Astrocyte (in vitro differentiated cells and primary cell): ENCODE data around the gene BUB3. TPM values are rescaled to one million over a fixed set of nuclear protein-coding genes. Genes with fewer than 3 reads are reported as not detected.

Source experiments
- DNase-seq: peaks from one replicate; pipeline ENCODE4 v3.0.0-alpha.2; 2010; ENCODE audit warnings: low read depth
- FAIRE-seq: peaks from 2 replicates; lab custom pipeline; 2011; peaks lifted over from hg19 to GRCh38; lab: Jason Lieb, UNC
- H2AFZ ChIP-seq: 2 replicates; pipeline ENCODE4 v1.6.0; 2012; ENCODE audit warnings: low read depth, low read length, inconsistent platforms
- H3K27ac ChIP-seq: 2 replicates; pipeline ENCODE4 v1.5.1; 2011; ENCODE audit warnings: low read depth, low read length, inconsistent platforms
- H3K27me3 ChIP-seq: 2 replicates; pipeline ENCODE4 v1.6.0; 2011; ENCODE audit warnings: low read length, inconsistent platforms; ENCODE audit not compliant: insufficient read depth
- H3K36me3 ChIP-seq: 2 replicates; pipeline ENCODE4 v1.5.1; 2011; ENCODE audit warnings: low read length, inconsistent platforms; ENCODE audit not compliant: insufficient read depth
- H3K4me1 ChIP-seq: 2 replicates; pipeline ENCODE4 v1.5.1; 2011; ENCODE audit warnings: low read length, inconsistent platforms; ENCODE audit not compliant: insufficient read depth
- H3K4me2 ChIP-seq: 2 replicates; pipeline ENCODE4 v1.6.0; 2012; ENCODE audit warnings: low read length, inconsistent platforms
- H3K4me3 ChIP-seq: 2 replicates; pipeline ENCODE4 v1.5.1; 2011; ENCODE audit warnings: low read depth, mild to moderate bottlenecking, low read length, inconsistent platforms; ENCODE audit not compliant: insufficient read depth
- H3K79me2 ChIP-seq: 2 replicates; pipeline ENCODE4 v1.6.0; 2012; ENCODE audit warnings: mild to moderate bottlenecking, low read length, inconsistent platforms; ENCODE audit not compliant: insufficient read depth
- H3K9ac ChIP-seq: 2 replicates; pipeline ENCODE4 v1.6.0; 2012; ENCODE audit warnings: mild to moderate bottlenecking, low read length, inconsistent platforms
- H3K9me3 ChIP-seq: 2 replicates; pipeline ENCODE4 v1.5.1; 2012; ENCODE audit warnings: low read depth, mild to moderate bottlenecking, low read length, inconsistent platforms; ENCODE audit not compliant: insufficient read depth
- H4K20me1 ChIP-seq: 2 replicates; pipeline ENCODE4 v1.6.0; 2012; ENCODE audit warnings: low read length, inconsistent platforms; ENCODE audit not compliant: insufficient read depth
- H3K27ac Mint-ChIP-seq: one replicate; pipeline ENCODE4 v1.8.0; 2021; ENCODE audit warnings: mild to moderate bottlenecking, mixed read lengths; ENCODE audit not compliant: unreplicated experiment
- H3K27me3 Mint-ChIP-seq: one replicate; pipeline ENCODE4 v1.8.0; 2021; ENCODE audit warnings: low read depth, mixed read lengths; ENCODE audit not compliant: unreplicated experiment
- H3K36me3 Mint-ChIP-seq: one replicate; pipeline ENCODE4 v1.8.0; 2021; ENCODE audit warnings: low read depth, mixed read lengths; ENCODE audit not compliant: unreplicated experiment
- H3K4me1 Mint-ChIP-seq: one replicate; pipeline ENCODE4 v1.8.0; 2021; ENCODE audit warnings: low read depth, mixed read lengths; ENCODE audit not compliant: unreplicated experiment
- H3K4me3 Mint-ChIP-seq: one replicate; pipeline ENCODE4 v1.8.0; 2021; ENCODE audit warnings: mild to moderate bottlenecking, moderate library complexity, mixed read lengths; ENCODE audit not compliant: unreplicated experiment
- H3K9me3 Mint-ChIP-seq: one replicate; pipeline ENCODE4 v1.8.0; 2021; ENCODE audit warnings: mild to moderate bottlenecking, mixed read lengths; ENCODE audit not compliant: unreplicated experiment
- CTCF ChIP-seq: IDR thresholded peaks from 2 replicates; pipeline ENCODE4 v1.5.1; 2011; ENCODE audit warnings: low read depth, mild to moderate bottlenecking, inconsistent platforms, low read length, moderate library complexity; ENCODE audit not compliant: insufficient read depth
- EZH2 ChIP-seq: IDR thresholded peaks from 2 replicates; pipeline ENCODE4 v1.6.1; 2012; ENCODE audit warnings: mild to moderate bottlenecking, low read length, inconsistent platforms; ENCODE audit not compliant: insufficient read depth
- total RNA-seq: library from RNA; stranded (reverse); gene quantifications from 2 replicates; pipeline ENCODE4 v1.2.1, GENCODE V29; 2021

BUB3 gene
- total RNA-seq, 1 donor from 2014 or later = 81.7 TPM

- no peak for FAIRE-seq
- H3K27me3 Mint-ChIP-seq = peaks cover 49% of the 10 kb centered on the region
Observed at GRCh38 chr10:123151737-123152135, 2.5 kb upstream of the BUB3 start.

GRCh38 chr10:123153486-123154091 lies 613 bp upstream of the BUB3 start:
- FAIRE-seq = no peak
- H3K4me1 ChIP-seq = peaks cover 32% of the 10 kb centered on the region
- Mint-ChIP-seq H3K27ac (peak overlapping the region; percentile 98), H3K9me3 (peaks cover 7% of the 10 kb centered on the region), H3K4me1 (peaks cover 22% of the 10 kb centered on the region), H3K36me3 (peaks cover 11% of the 10 kb centered on the region), H3K4me3 (peak overlapping the region; percentile 99), H3K27me3 (peaks cover 42% of the 10 kb centered on the region)
- no peak for DNase-seq
- H3K9ac ChIP-seq = no peak overlapping the region
- TF ChIP-seq EZH2 = no peak
- no peak for TF ChIP-seq CTCF
- H3K79me2 ChIP-seq = peaks cover 44% of the 10 kb centered on the region
- H2AFZ ChIP-seq = no peak overlapping the region
- H3K27me3 ChIP-seq = peaks cover 47% of the 10 kb centered on the region
- H3K36me3 ChIP-seq = peaks cover 23% of the 10 kb centered on the region
- no peak overlapping the region for H3K4me3 ChIP-seq
- H3K9me3 ChIP-seq = no peaks in the 10 kb centered on the region
- peaks cover 45% of the 10 kb centered on the region for H4K20me1 ChIP-seq
- no peak overlapping the region for H3K27ac ChIP-seq
- H3K4me2 ChIP-seq = no peak overlapping the region

More at GRCh38 chr10:123151737-123152135, 2.5 kb upstream of the BUB3 start:
- Histone ChIP-seq H3K36me3 (peaks cover 7% of the 10 kb centered on the region), H3K27ac (no peak overlapping the region), H2AFZ (no peak overlapping the region), H3K4me2 (no peak overlapping the region), H3K9ac (no peak overlapping the region), H3K4me3 (no peak overlapping the region), H3K4me1 (peaks cover 18% of the 10 kb centered on the region), H3K27me3 (peaks cover 65% of the 10 kb centered on the region), H3K79me2 (peaks cover 25% of the 10 kb centered on the region), H3K9me3 (no peaks in the 10 kb centered on the region), H4K20me1 (peaks cover 27% of the 10 kb centered on the region)
- H3K4me3 Mint-ChIP-seq = no peak overlapping the region
- no peak for TF ChIP-seq EZH2
- peaks cover 10% of the 10 kb centered on the region for H3K9me3 Mint-ChIP-seq
- peaks cover 8% of the 10 kb centered on the region for H3K36me3 Mint-ChIP-seq
- peaks cover 6% of the 10 kb centered on the region for H3K4me1 Mint-ChIP-seq
- no peak for DNase-seq
- no peak overlapping the region for H3K27ac Mint-ChIP-seq

GRCh38 chr10:123154711-123155505 lies 706 bp downstream of the BUB3 start:
- TF ChIP-seq CTCF = no peak
- no peak for TF ChIP-seq EZH2
- Mint-ChIP-seq H3K4me3 (peak overlapping the region; percentile 99), H3K36me3 (peaks cover 9% of the 10 kb centered on the region), H3K9me3 (peaks cover 3% of the 10 kb centered on the region), H3K27ac (peak overlapping the region; percentile 70), H3K27me3 (peaks cover 32% of the 10 kb centered on the region), H3K4me1 (peaks cover 28% of the 10 kb centered on the region)
- Histone ChIP-seq H4K20me1 (peaks cover 49% of the 10 kb centered on the region), H3K4me3 (peak overlapping the region; percentile 91), H3K27ac (peak overlapping the region; percentile 89), H3K4me2 (peak overlapping the region; percentile 96), H2AFZ (peak overlapping the region; percentile 75), H3K9me3 (no peaks in the 10 kb centered on the region), H3K27me3 (peaks cover 34% of the 10 kb centered on the region), H3K9ac (peak overlapping the region; percentile 94), H3K4me1 (peaks cover 32% of the 10 kb centered on the region), H3K79me2 (peaks cover 57% of the 10 kb centered on the region), H3K36me3 (peaks cover 26% of the 10 kb centered on the region)
- DNase-seq = peak; percentile 50
- FAIRE-seq = no peak
